ENCODE data around the gene SURF1.
A peak's percentile ranks its signal among the peaks of the same experiment; 100 is the strongest.
"Not testable (repeated sequence)": the region's sequence is repeated elsewhere in the genome, so short reads cannot be mapped to it uniquely, and the experiment has no call there.

SURF1 gene

DNA sequence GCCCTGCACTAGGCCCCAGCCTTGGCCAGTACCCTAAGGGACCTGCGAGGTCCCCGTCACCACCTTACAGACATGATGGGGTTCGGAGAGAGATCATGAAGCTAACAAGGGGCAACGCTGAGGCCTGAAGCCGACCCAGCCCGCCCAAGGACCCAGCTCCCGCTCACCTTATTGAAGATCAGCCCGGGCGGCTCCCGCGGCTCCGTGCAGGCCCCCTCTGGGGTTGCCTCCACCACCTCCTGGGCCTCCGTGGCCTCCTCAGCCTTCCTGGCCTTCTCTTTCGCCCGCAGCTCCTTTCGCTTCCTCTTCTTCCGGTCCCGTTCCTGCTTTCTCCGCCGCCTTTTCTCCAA, 23.9 kb downstream of the SURF1 start:
- in situ Hi-C loops (cut with MboI; ENCODE audit: low pct_unique_long_range_greater_than_20kb, low sequenced_read_pairs): no loop called here
- no peak for DNase-seq

DNA sequence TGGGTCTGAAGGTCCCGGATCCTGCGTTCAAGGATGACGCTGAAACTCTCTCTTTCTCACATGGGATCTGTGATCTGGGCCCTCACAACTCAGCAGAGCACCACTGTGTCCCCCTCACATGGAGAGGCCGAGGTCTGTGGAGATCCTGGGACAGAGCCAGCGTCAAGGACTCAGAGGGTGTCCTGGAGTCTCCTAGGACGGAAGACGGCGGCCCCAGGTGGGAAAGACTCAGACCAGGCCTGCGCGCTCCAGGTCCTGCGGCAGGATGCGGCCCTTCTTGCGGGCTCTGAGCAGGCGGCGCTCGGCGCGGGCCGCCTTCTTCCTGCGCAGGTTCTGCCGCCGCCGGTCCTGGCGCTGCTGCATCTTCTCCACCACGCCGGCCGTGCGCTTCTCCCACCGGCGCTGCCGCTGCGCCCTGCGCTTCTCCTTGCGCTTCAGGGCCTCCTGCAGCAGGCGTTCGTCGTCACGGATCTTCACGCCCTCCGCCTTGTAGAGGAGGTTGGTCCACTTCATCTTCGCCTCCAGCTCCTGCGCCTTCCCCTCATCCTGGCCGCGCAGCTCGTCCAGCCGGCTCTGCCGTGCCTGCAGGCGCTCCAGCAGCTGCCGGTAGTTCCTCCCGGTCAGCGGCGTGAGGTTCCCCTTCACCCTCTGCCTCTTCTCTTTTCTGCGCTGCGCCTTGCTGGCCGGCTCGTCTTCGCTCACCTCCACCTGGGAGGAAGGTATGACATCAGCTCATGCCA, 24.5 kb downstream of the SURF1 start:
- in situ Hi-C loops (cut with MboI; ENCODE audit: low pct_unique_long_range_greater_than_20kb, low sequenced_read_pairs): no loop called here
- DNase-seq: no peak

DNA sequence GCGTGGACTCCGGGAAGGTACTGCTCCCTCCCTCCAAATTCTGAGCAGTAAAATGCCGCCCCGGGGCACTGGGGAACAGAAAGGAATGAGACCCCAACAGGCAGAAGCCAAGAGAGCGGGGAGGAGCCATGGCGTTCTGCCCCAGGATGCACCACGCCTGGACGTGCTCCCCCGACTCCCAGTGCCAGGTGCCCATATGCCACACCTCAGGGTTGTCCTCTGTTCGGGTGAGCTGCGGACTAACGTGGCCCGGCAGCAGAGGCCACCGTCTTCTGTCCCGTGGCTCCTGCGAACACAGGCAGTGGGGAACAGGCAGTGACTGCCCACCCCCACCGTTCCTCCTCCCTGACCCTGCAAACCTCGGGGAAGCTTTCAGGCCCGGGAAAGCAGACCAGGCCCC, 25.1 kb downstream of the SURF1 start:
- in situ Hi-C loops (cut with MboI; ENCODE audit: low pct_unique_long_range_greater_than_20kb, low sequenced_read_pairs): no loop called here
- DNase-seq: no peak

DNA sequence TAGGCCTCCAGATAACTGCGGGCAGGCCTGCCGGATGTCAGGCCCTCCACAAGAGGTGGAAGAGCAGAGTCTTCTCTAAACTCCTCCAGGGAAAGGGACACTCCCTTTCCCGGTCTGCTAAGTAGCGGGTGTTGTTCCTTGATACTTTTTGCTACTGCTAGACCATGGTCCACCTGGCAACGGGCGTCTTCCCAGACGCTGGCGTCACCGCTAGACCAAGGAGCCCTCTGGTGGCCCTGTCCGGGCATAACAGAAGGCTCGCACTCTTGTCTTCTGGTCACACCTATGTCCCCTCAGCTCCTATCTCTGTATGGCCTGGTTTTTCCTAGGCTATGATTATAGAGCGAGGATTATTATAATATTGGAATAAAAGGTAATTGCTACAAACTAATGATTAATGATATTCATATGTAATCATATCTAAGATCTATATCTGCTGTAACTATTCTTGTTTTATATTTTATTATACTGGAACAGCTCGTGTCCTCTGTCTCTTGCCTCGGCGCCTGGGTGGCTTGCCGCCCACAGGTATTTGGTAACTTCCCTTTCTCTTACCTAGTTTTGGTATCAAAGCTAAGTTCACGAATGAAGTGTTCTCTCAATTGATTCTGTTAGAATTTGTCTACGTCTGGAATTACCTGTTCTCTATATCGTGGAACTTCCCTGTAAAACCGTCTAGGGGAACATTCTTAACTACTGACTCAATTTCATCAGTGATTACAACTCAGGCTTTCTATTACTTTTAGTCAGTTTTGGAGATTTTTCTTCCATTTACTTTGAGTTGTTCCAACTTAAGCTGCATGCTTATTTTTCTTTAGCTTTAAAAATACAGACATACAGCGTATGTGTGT, 26.8 kb downstream of the SURF1 start:
- in situ Hi-C loops (cut with MboI; ENCODE audit: low pct_unique_long_range_greater_than_20kb, low sequenced_read_pairs): not testable (repeated sequence)

DNA sequence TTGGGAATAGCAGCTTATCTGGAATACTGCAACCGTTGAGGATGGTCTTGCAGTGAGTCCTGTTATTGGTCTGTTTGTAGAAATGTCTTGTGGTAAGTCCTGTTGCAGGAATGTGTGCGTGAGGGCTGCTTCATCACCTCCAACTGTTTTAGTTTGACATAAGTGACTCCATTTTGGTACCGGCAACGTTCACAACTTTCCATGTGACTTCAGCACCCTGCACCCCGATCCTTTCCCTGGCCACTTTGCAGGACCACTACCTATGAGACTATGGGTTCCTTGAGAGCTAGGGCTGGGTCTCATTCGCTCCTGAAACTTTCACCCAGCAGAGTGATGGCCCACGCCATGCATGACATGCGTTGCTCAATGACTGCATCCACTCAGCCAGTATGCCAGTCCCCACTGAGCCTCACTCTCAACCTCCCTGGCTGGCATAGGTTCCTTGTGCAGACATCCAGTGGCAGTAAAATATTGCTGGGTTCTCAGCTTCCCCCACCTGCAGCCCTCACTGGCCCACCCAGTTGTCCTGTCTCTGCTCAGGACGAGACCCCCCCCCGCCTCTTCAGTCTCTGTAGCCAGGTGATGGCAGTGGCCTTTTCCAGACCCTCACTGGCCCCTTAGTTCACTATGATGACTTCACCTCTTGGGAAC, 28.3 kb downstream of the SURF1 start:
- in situ Hi-C loops (cut with MboI; ENCODE audit: low pct_unique_long_range_greater_than_20kb, low sequenced_read_pairs): no loop called here

More for the DNA sequence above, 26.8 kb downstream of the SURF1 start:
- DNase-seq: peak; percentile 50

DNA sequence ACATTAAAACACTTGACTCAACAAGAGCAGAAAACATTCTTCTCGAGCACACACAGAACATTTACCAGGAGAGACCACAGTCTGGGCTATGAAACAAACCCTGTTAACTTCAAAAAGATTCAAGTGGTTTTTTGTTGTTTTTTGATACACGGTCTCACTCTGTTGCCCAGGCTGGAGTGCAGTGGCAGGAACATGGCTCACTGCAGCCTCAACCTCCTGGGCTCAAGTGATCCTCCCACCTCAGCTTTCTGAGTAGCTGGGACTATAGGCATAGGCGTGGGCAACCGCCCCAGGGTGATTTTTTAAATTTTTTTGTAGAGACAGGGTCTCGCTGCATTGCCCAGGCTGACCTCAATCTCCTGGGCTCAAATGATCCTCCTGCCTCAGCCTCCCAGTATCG, 29.3 kb downstream of the SURF1 start:
- DNase-seq; in situ Hi-C loops (cut with MboI; ENCODE audit: low pct_unique_long_range_greater_than_20kb, low sequenced_read_pairs): not testable (repeated sequence)

More for the DNA sequence above, 28.3 kb downstream of the SURF1 start:
- DNase-seq: no peak

DNA sequence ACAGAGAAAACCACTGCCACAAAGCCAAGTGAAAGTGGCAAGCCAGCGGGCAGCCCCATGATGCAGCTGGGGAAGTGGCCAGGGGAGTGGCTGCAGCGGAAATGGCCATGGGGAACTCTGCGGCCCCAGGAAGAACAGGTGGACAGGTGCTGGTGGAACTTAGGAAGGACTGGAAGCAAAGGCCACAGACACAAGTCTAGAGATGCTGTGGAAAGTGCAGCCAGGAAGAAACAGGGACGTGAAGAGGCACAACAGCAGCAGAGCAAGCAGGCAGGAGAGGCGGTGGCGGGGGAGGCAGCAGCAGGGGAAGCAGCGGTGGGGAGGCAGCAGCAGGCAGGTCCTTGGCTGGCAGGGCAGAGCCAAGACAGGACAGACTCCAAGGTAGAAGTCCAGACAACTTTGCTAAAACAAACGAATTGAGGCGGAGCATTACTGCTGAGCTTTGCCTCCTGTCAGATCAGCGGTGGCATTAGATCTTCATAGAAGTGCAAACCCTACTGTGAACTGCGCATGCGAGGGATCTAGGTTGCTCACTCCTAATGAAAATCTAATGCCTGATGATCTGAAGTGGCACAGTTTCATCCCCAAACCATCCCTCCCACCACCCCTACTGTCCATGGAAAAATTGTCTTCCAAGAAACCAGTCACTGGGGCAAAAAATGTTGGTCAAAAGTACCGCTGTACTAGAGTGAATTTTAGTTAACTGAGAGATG, 32.1 kb downstream of the SURF1 start:
- DNase-seq: no peak
- in situ Hi-C loops (cut with MboI; ENCODE audit: low pct_unique_long_range_greater_than_20kb, low sequenced_read_pairs): no loop called here

DNA sequence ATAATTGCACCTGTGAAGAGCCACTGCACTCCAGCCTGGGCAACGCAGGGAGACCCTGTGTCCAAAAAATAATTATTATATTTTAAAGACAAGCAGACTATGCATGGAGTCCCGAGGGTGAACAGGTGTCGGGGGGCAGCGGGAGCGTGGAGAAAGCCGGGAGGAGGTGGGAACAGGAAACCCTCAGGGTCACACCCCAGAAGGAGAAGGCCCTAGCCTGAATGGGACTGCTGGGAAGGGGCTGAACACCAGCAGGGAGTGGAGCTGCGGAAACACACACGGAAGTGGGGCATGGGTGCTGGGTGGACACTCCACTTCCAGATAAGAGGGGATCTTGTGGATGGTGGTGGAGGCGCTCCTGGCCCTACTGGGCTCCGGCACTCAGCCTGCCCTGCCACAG, 33.1 kb downstream of the SURF1 start:
- in situ Hi-C loops (cut with MboI; ENCODE audit: low pct_unique_long_range_greater_than_20kb, low sequenced_read_pairs): no loop called here
- no peak for DNase-seq

DNA sequence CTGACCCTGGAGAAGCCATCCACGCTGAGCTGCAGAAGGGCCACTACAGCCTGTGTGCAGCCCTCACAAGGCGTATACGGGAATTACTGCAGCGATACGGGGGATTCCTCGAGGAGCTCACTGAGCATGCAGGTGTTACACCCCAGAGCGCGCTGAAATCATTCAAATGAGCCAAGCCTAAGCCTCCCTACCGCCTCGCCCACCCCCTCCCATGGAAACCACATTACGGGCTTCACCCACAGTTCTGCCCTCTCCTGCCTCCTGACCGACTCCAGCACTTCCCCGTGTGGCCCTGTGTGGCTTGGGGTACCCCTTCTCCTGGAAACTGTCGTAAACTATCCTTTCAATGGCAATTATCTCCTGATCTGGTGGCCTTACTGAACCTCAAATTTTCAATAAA, 33.6 kb downstream of the SURF1 start:
- in situ Hi-C loops (cut with MboI; ENCODE audit: low pct_unique_long_range_greater_than_20kb, low sequenced_read_pairs): no loop called here
- DNase-seq: no peak

DNA sequence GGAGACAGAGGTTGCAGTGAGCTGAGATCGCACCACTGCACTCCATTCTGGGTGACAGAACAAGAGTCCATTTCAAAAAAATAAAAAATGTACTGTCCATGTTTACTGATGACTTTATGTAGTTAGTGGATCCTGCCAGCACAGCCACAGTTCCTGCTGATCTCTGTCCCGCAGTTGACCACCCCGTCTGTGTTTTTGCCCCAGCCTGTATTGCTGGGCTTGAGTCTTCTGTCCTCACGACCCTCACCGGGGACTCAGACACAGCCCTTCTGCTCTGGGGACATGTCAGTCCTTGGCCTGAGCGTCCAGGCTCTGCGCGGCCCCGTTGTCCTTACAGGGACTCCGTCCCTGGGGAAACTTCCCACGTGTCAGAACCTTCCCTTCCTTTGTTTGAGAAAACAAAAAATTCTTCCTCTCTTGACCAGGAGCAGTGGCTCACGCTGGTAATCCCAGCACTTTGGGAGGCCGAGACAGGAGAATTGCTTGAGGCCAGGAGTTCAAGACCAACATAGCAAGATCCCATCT, 34.8 kb downstream of the SURF1 start:
- no peak for DNase-seq
- in situ Hi-C loops (cut with MboI; ENCODE audit: low pct_unique_long_range_greater_than_20kb, low sequenced_read_pairs): no loop called here

DNA sequence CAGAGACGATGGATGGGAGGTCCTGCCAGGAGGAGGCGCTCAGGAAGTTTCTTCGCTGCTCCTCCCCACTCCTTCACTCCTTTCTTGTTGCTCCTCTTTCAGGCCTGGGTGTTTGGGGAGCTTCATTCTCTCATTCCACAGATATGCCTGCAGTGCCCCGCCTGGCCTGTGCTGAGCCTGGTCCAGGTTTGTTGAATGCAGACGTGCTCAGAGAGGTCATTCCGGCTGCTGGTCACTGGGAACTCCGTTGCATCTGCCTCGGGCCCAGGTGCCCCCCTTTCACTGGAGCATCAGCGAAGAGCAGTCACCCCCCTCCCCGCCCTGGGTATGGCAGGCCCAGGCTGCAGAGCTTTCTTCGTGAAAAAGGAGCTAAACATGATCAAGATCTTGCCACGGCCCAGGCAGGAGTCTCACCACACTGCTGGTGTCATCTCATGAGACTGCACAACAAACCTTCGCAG, 35.8 kb downstream of the SURF1 start:
- in situ Hi-C loops (cut with MboI; ENCODE audit: low pct_unique_long_range_greater_than_20kb, low sequenced_read_pairs): no loop called here
- DNase-seq: no peak

DNA sequence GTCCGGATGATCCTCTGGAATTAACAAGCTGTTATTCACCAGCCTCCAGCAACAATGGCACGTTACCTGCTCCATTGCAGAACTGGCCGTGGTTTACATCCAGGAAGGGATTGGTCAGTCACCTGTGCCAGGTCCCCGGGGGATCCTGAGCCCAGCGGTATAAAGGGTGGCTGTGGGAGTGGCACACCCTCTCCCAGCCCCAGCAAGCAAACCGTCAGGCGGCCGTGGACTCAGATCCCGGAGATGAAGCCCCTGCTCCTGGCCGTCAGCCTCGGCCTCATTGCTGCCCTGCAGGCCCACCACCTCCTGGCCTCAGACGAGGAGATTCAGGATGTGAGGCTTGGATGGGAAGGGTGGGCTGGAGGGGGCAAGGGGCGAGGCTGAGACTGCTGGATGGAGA, 38.7 kb downstream of the SURF1 start:
- DNase-seq; in situ Hi-C loops (cut with MboI; ENCODE audit: low pct_unique_long_range_greater_than_20kb, low sequenced_read_pairs): not testable (repeated sequence)

DNA sequence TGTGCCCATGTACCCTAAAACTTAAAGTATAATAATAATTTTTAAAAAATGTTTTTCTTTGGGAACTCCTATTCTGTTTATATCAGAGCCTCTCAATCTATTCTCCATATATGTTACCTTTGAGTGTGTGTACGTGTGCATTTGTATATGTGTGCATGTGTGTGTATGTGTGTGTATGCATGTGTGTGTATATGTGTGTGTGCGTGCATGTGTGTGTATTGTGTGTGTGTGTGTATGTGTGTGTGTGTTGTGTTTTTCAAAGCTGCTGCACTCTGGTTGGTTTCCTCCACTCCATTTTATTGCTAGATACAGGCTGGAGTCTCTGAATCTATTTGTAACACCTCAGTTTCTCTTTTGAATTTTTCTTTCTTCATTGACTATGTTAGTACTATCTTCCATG, 40.3 kb downstream of the SURF1 start:
- in situ Hi-C loops (cut with MboI; ENCODE audit: low pct_unique_long_range_greater_than_20kb, low sequenced_read_pairs): no loop called here
- no peak for DNase-seq

DNA sequence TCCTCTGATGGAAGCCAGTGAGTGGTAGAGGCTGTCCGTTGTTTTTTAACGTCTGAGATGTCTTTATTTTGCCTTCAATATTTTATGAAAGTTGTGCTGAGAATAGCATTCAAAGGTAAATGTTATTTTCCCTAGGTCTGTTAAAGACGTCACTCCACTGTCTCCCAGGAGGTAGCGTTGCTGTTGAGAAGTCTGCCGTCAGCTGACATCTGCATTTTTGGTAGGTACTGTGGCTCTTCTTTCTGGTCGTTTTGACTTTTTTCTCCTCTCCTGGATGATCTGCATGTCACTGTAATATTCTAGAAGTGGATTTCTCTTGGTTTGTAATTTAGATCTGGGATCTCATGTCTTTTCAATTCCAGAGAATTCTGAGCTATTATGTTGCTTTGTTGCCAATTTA, 46.7 kb downstream of the SURF1 start:
- in situ Hi-C loops (cut with MboI; ENCODE audit: low pct_unique_long_range_greater_than_20kb, low sequenced_read_pairs): no loop called here
- no peak for DNase-seq

DNA sequence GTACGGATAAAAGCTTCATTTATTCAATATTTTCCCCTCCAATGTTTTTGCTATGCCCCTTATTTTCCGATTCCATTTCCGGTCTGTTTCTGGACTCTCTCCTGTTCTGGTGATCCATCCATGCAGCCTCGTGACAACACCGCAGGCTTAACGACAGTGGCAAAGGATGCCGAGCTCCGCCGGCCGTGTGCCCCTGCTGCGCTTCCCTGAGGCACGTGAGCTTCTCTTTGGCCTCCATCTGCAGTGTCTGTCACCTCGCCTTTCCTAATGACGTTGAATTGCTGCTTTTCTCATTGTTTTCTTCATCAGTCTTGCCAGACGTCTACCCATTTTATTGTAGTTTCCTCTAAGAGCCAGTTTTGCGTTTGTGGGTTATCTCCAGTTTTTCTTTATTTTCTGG, 49.0 kb downstream of the SURF1 start:
- in situ Hi-C loops (cut with MboI; ENCODE audit: low pct_unique_long_range_greater_than_20kb, low sequenced_read_pairs): no loop called here
- no peak for DNase-seq

DNA sequence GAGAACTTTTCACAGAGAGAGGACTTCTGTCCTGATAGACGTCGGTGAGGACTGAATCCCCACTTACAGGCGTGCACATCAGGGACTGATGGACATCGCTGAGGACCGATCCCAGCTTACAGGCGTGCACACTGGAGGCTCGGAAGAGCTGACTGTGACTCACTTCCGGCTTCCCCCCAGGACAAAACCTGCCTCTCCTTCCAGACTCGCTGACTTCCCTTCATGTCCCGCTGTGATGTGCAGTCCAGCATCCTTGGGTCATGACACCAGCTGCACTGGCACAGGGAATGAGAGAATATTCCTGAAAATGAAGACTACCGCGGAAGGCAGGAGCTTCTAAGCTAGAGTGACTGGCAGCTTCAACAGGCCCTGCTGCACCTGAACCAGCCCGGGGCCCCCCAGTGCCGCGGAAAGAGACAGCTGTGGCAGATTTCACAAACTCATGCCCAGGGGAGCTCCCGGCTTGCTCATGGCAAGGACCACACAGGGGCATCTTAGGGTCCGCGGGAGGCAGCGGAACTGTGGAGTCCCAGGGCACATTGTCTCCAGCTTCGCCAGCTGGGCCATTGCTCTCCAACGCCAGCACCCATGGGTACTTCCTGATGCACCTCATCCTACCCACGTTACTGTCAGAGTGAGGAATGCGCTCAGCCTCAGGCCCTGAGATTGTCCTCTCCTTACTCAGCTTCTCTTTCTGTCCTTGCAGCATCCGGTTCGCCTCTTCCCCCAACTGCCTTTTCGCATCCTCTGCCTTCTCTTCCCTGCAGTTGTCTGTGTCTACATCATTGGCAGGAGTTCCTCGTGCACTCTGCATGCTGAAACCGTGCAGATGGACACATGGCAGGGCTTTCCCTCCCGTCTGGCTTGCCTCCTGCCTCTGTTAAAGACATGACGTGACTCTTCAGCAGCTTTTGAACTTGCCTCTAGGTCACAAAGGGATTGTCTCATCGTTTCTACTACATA, 49.8 kb downstream of the SURF1 start:
- in situ Hi-C loops (cut with MboI; ENCODE audit: low pct_unique_long_range_greater_than_20kb, low sequenced_read_pairs): no loop called here

DNA sequence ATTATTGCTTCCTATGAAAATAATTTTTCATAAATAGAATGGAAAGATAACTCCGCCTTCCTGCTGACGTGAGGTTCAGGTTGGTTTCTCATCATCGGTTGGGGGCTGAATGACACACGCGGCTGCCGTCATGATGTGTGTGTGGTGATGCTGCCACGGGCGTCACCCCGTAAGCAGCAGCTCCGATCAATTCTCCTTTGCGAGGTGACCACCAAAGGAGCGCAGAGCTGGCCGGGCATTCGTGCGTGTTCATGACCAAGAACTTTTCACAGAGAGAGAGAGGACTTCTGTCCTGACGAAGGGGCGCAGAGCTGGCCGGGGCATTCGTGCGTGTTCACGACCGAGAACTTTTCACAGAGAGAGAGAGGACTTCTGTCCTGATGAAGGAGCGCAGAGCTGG, 50.6 kb downstream of the SURF1 start:
- in situ Hi-C loops (cut with MboI; ENCODE audit: low pct_unique_long_range_greater_than_20kb, low sequenced_read_pairs): no loop called here

More for the DNA sequence above, 49.8 kb downstream of the SURF1 start:
- no peak for DNase-seq

More for the DNA sequence above, 50.6 kb downstream of the SURF1 start:
- no peak for DNase-seq
